Middle frontal gyrus (tissue), 1 donor: ENCODE data around the gene KNSTRN.

Experiments
- DNase-seq: peaks from one replicate; pipeline ENCODE4 v3.0.0-alpha.2; 2015; ENCODE audit warnings: low spot score; ENCODE audit errors: extremely low spot score

The KNSTRN gene, protein sequence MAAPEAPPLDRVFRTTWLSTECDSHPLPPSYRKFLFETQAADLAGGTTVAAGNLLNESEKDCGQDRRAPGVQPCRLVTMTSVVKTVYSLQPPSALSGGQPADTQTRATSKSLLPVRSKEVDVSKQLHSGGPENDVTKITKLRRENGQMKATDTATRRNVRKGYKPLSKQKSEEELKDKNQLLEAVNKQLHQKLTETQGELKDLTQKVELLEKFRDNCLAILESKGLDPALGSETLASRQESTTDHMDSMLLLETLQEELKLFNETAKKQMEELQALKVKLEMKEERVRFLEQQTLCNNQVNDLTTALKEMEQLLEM

DNA sequence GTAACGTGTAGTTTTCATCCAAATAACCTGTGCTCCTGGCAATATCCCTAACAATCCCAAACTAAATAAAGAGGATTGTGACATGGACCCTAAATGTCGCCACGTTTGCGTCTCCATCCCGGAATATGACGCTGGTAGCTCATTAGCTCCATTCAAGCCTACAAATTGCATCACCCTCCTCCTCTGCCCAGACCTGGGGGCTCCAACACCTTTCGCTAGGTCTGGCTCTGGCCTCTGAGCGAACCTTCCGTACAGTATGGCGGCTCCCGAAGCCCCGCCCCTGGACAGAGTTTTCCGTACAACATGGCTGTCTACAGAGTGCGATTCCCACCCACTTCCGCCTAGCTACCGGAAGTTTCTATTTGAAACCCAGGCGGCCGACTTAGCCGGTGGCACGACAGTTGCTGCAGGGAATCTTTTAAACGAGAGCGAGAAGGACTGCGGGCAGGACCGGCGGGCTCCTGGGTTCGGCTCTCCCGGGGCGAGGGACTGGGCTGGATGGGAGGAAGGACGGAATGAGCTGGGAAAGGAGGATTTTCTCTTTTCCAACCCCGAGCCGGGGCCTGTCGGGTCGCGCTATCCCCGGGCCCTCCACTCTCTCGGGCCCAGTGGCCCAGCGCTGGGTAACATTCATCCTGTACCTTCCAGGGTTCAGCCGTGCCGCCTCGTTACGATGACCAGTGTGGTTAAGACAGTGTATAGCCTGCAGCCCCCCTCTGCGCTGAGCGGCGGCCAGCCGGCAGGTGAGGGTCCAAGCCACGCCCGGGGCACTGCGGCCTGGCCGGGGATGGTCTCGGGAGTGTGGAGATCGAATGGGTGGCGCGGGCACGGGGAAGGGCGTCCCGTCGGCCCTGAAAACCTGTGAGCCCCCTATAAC lies at the start of gene KNSTRN:
TSS of gene KNSTRN (plus strand) at position 142 of the 877 bp plus-strand sequence. CDS start at position 257, 115 bp downstream.
- peak; percentile 88 for DNase-seq

DNA sequence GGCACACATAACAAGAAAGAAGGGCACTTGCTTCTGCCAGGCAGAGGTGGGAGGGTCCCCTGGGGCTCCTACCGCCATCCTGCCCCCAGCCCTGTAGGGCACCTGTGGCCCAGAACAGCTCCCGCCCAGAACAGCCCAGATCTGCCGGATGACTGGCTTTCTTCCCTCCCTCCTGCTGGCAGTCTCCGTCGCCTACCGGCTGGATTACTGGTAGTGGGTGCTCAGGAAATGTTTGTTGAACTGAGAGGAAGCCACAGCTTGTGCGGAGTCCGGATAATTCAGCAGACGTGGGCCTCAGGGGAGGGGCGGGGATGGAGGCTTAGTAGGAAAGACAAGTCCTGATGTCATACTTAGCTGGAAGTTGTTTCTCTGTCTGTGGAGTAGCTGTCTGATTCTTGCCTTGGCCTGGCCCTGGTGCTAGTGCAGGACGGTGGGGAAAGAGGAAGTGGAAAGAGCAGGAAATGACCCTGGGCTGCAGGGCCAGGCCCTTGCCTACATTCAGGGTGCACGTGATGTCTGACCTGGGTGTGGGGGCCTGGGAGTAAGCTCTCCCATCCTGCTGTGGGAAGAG lies 48.5 kb upstream of the KNSTRN start:
- no peak for DNase-seq

DNA sequence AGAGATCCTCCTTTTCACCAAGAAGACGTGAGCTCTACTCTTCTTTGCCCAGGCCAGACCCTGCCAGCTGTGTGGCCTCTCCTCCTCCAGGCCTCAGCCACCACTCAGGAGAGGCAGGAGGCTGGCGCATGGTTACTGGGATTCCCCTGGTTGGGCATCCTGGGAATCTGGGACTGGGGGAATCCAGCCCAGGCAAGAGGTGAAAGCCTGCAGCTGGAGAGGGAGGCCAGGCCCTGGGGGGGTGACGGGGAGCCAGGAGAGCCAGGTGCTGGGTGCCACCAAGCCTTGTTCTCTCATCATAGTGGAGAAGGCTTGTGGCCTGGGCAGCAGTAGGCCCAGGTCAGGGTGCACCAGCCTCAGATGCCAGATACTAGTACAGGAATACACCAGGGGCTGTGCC lies 48.0 kb upstream of the KNSTRN start:
- DNase-seq: no peak

DNA sequence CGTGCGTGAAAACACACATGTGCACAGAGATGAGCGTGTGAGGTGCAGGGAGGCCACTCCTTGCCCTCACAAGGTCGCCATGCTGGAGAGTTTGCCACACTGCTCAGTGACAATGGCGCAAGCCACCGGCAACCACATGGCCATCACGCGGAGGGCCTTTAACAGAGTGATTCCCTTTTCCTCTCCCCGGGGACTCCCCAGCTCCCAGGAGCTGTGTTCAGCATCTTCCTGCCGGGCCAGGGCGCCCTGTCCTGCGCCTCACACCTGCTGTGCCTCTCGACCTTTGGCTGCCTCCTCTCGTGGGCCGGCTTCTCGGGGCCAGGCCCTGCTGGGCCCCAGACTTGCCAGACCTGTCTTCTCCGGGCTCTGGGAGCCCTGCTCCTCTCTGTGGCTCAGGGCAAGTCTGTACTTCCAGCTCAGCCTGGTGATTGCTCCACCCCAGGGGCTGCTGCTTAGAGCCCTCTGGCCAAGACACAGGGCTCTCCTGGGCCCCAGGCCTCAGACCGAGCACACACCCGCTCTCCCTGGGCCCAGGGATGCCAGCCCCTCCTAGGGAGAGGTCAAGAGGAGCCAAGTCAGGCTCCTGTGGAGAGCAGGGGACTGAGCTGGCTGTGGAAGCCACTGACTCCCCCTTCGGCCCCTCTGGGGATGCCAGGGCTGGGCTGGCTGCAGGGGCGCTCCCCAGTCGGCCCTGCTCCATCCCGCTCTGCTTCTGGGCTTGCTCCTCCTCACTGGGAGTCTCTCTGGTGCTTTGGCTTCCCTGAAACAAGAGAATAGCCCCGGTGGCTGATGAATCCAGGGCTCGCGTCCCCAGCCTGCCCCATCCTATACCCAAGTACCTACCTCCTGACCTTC lies 47.4 kb upstream of the KNSTRN start:
- DNase-seq: no peak

DNA sequence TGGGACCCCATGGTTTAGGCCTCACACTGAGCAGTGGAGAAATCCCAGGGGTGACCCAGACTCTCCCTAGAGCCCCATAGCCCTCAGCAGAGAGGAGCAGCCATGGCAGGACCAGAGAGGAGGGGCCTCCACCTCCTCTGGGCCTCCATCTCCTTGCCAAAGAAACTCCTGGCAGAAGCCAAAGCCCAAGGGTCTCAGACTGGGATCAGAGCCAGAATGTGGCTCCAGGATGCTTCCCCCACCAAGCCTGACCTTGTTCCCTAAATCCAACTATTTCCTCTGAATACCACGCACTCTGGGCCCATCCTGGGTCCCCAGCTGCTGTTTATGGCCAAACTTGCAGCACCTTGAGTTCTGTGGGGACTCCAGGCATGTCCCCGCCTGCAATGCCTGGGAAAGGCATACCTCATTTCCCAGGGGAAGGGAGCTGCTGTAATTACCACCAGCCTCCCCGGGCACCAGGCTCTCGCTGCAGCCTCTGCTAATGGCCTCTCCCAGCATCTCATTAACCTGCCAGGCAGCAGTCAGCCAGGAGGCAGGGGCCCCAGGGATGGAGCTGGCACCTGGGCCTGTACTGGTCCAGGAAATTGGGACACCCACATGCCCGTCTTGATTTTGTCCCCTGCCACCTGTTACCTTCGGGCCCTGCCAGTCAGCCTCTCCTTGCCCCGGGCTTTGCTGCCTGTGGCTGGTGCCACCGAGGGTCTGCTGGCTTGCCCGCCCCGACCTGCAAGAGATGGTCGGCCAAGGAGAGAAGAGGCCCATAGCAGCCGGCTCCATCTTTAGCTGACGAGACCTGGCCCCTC lies 46.4 kb upstream of the KNSTRN start:
- DNase-seq: no peak

DNA sequence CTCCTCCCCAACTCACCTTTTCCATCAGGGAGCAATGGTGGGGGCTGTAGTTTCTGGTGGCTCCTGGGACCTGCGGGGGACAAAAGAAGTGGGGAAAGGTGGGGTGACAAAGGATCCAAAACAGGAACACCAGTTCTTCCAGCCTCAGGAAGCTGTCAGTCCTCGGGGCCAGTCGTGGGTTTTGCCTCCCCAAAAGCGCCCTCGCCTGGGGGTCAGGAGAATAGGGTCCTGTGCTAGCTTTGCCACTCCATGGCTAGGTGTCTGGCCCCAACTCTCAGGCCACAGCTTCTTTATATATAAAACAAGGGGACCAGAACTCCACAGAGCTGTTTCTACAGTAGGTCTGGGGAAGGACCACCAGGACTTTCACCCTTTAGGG lies 45.8 kb upstream of the KNSTRN start:
- no peak for DNase-seq

DNA sequence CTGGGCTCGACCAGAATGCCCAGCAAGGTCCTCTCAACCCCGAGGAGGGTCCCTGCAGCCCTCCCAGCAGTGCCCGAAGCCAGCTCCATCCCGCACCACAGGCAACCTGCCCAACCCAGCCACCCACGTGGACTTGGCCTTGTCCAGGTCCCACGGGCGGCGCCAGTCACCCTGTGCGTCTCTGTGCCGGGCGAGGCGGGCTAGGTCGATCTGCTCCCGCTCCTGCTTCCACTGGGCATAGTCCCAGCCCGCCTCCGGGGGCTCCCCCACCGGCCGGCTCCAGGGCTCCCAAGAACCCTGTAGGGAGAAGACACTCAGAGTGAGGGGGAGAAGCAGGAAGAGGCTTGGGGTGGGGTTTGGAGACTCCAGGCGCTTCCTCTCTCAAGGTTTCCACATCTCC lies 44.9 kb upstream of the KNSTRN start:
- DNase-seq: no peak

DNA sequence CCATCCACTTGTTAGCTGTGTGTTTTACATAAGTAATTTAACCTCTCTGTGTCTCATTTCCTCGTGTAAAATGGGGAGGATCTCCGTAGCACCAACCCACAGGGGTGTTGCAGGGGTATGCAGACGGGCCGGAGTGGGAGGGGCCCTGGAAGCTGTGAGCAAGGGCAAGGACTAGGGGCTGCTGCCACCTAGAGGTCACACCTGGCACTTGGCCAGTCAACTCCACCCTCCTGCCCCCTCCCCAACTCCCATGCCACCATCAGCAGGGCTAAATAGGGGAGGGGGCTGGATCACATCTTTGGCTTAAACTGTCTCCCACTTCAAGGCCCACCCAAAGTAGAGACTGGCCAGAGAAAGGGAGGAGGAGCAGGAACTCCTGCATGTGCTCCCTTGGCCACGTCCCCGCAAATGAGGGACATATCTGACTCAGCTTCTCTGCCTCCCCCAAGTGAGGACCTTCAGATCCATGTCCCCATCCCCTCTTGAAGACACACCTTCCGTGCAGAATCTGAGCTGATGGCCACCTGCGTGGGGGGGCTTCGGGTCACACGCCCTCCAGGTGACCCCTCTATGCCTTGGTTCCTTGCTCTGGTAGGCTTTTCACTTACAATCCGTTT lies 44.4 kb upstream of the KNSTRN start:
- DNase-seq: no peak

DNA sequence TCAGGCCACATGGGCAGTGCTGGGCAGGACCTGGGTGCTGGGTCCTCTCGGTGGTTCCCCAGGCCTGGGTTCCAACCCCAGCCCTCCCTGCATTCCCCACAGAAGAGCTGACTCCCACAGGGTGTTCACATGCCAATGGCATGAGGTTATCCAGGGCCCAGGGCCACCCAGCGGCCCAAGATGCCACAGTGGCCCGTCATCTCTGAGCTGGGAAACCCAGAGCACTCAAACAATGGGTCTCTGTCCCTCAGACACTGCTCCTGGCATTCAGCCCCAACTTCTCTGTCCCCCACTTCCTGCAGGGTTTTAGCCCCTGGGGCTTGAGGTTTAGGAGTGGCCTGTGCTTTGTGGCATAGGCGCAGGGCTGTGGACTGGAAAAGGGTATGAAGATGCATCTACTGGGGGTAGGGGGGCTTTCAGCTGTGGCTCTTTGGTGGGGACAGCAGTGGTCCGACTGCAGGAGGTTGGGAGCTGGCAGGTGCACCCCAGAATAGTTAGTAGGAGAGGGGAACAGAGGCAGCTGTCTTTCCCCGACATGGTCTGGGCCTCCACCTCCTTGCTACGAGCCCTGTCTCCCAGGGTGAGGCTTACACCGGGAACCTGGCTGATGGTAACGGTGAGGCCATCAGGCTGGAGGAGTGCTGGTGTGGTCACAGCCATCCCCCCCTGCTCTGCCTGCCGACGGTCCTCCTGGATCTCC lies 43.5 kb upstream of the KNSTRN start:
- DNase-seq: peak; percentile 51

DNA sequence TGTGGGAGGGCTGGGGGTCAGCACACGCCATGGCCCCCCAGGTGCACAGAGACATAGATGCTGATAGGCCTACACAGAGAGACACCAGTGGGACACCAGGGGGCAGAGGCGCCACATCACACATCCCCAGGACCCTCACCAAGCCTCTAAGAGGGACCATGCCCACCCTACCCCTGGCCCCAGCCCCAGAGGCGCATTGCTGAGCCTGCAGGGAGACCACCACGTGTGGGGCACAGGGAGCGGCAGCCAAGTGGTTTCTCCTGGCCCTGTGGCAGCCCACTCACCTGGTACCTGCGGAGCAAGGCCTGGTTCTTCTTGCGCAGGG lies 42.9 kb upstream of the KNSTRN start:
- DNase-seq: no peak

DNA sequence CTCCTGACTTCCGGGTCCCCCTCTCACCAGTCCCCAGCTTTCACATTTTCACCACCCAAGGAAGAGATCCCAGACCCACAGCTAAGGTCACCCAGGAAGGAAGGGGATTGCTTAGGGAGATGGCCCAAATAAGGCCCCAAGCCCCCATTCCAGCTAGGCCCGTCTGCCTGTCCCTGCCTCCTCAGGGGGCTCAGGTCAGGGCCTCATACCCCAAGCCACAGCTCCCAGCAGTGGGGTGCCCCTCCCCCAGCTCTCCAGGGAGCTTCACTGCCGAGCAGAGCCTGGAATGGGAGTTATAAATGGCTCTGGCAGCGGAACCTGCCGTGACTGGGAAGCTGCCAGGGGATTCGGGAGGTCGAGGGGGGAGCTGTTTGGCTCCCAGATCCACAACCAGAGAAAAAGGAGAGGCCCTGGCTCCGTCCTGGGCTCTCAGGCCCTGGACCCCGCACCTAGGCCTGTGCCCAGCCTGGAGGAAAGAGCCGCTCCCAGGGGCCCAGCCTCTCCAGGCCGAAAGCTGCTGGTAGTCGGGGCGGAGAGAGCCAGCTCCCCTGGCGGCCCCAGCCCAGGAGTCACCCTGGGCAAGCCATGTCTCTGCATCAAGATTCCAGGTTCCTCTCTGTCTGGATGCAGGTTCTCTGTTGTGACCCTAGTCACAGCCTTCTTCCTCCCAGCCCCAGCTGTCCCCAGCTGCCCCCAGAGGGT lies 42.3 kb upstream of the KNSTRN start:
- no peak for DNase-seq

DNA sequence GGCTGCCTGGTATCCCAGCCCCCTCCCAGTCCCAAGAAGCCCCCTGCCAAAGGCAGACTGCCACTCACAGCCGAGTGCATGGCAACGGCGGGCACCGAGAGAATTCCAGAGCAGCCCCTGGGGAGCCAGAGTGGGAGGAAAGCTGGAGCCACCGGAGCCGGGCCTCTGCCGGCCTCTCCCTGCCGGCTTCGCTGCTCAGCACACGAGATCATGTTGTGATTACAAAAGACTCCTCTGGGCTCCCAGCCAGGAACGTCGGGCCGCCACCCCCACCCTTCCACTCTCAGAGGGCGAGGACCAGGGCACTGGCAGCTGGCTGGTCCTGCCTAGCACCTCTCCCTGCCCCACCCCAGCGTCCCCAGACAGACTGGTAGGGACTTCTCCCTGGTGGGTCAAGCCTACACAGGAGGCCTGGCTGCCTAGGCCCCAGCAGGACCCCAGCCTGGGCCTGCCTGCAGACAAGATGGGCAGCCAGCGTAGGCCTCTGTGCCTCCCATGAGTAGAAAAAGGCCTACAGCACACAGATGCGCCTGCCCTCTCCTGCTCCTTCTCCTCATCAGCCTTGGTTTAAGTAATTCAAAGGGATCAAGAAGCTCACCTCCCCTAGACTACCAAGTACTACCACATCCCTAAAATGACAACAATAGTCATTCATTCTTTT lies 41.7 kb upstream of the KNSTRN start, which contains the start of gene CCDC9B:
TSS of gene CCDC9B (minus strand) at position 200 of the 661 bp plus-strand sequence. CDS start at position 80, 120 bp downstream.
- DNase-seq: peak; percentile 60

DNA sequence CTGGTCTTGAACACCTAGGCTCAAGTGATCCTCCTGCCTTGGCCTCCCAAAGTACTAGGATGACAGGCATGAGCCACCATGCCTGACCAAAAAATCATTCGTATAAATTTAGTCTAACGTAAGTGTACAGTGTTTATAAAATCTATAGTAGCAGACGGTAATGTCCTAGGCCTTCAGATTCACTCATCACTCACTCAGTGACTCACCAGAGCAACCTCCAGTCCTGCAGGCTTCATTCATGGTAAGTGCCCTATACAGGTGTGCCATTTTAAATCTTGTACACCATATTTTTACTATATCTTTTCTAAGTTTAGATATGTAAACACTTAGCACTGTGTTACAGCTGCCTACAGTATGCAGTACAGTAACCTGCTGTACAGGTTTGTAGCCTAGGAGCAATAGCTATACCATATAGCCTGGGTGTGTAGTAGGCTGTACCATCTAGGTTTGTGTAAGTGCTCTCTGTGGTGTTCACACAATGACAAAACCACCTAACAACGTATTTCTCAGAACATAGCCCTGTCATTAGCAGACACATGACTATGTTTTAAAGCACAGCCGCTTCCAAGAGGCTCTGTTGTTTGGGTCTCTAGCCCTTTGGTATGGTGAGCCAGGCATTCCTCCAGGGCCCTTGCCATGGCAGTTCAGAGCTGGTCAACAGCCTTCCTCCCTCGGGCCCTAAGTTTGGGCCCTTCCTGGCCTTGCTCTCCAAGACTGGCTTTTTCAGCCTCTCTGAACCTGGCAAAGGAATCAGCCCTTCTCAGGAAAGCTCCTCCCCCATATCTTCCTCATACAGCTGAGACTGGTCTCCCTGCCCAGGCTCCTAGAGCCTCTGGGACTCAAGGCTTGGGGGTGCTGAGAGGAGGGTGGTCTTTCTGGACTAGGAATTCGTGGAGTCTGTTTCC lies 39.9 kb upstream of the KNSTRN start:
- DNase-seq: no peak

DNA sequence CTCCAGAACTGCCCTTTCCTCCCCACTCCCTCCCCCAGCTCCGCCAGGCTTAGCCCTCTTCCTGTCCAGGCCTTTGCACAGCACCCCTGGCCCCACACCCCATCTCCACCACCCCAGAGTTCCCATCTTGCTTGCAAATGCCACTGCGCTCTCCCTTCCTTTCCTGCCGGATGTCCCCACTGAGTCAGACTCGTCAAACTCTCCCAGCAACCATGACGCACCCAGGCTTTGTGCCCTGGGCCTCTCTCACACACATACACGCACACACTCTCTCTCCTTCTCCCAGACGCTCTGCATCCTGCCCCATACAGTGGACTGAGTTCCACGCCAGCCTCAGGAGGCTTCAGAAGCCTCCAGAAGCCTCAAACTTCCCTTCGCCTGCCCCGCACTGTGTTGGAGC lies 39.0 kb upstream of the KNSTRN start:
- no peak for DNase-seq

DNA sequence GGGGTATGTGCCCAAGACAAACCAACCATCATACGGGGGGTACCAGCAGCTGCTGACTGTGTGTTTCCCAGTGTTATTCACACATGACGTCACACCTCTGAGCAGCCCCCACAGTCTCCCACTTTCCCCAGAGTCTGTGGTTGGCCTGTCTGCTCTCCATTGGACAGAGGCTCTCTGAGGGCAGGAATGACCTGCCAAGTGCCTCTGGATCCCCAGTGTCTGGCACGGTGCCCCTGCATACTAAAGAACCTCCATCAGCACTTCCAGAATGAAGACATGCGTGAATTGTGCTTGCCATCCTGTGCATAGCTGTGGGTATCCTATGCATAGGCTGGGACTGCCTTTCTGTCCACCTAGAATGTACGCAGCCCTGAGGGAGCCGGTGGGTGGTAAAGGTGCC lies 38.3 kb upstream of the KNSTRN start:
- no peak for DNase-seq

DNA sequence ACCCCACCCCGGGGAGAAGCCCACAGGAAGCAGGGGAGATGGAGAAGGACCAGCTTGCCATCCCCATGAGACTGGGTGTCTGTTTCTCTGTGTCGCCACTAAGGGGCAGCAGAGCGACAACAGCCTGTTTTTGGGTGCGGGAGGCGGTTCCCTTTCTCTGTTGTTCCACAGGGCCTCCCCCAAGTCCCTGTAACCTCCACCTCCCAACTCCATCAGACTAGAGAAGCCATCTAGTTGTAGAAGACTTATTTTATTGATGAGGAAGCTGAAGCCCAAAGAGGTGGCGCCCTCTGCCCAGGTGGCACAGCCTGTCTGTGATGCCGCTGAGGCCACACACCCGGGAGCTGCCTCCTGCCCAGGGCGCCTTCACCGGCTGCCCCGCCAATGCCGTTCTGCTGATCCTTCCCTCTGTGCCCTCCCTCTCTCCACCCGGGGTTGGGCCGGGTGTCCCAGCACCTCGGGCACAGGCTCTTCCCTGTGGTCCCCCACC lies 37.8 kb upstream of the KNSTRN start:
- no peak for DNase-seq

DNA sequence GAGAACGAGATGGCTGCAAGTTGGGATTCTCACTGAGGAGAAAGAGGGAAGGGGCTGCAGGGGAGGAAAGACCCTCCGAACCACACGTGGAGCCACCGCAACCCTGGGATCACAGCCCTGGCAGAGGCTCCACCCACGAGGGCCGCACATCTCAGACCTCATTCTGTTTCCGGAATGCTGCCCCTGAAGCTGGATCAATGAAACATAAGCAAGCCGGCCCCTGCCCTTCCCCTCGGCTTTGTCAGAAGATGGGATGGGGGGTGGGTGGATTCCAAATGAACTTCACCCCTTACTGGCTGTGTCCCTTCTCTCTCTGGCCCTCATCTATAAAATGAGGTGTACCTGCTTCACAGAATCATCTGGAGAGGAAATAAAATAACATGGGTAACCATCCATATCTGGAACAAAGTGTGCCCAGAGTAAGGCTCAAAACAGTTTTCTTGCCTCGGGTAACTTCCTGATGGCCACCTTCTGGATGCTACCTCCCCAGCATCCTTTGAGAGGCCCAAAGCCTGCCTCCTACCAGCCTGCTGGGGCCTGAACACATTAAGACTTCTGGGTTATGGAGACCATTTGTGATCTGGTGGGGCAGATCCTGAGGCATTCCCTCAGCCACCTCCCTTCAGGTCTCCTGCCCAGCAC lies 37.2 kb upstream of the KNSTRN start:
- no peak for DNase-seq
